Progenitor cell of endocrine pancreas (in vitro differentiated cells): Measurements from ENCODE around the gene OR2M4. TPM values are rescaled to one million over a fixed set of nuclear protein-coding genes. Genes with fewer than 3 reads are reported as not detected.

Source experiments
- DNase-seq: peaks from one replicate; pipeline ENCODE4 v3.0.0; 2021; ENCODE audit warnings: low spot score; ENCODE audit not compliant: unreplicated experiment
- H3K27ac Mint-ChIP-seq: 2 replicates; pipeline ENCODE4 v1.8.0; 2021; ENCODE audit warnings: mild to moderate bottlenecking, moderate library complexity, mixed read lengths
- H3K27me3 Mint-ChIP-seq: 2 replicates; pipeline ENCODE4 v1.8.0; 2021; ENCODE audit warnings: mixed read lengths
- H3K36me3 Mint-ChIP-seq: 2 replicates; pipeline ENCODE4 v1.8.0; 2022; ENCODE audit warnings: mixed read lengths; ENCODE audit not compliant: insufficient read depth
- H3K4me1 Mint-ChIP-seq: 2 replicates; pipeline ENCODE4 v1.8.0; 2021; ENCODE audit warnings: low read depth, mixed read lengths
- H3K4me3 Mint-ChIP-seq: 2 replicates; pipeline ENCODE4 v1.8.0; 2021; ENCODE audit warnings: low read depth, mild to moderate bottlenecking, moderate library complexity, mixed read lengths
- H3K9me3 Mint-ChIP-seq: 2 replicates; pipeline ENCODE4 v1.8.0; 2021; ENCODE audit warnings: low read depth, mixed read lengths
- long read RNA-seq: library from polyadenylated mRNA; unstranded; transcript quantifications from one replicate; pipeline ENCODE4 v2.0.0, GENCODE V29; 2020
- total RNA-seq: library from RNA; stranded (reverse); gene quantifications from 2 replicates; pipeline ENCODE4 v1.2.1, GENCODE V29; 2021
- TF ChIP-seq, protein P1 (sequence below): fragments of 200-600 bp; sonication (generic); IDR thresholded peaks from one replicate; pipeline ENCODE4 v1.5.0; 2021; ENCODE audit warnings: antibody characterized with exemption, mild to moderate bottlenecking; ENCODE audit not compliant: unreplicated experiment

The OR2M4 gene, protein sequence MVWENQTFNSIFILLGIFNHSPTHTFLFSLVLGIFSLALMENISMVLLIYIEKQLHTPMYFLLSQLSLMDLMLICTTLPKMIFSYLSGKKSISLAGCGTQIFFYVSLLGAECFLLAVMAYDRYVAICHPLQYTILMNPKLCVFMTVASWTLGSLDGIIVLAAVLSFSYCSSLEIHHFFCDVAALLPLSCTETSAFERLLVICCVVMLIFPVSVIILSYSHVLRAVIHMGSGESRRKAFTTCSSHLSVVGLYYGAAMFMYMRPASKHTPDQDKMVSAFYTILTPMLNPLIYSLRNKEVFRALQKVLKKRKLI
- not detected in 2 replicates for total RNA-seq
- long read RNA-seq, result 0 reads

DNA sequence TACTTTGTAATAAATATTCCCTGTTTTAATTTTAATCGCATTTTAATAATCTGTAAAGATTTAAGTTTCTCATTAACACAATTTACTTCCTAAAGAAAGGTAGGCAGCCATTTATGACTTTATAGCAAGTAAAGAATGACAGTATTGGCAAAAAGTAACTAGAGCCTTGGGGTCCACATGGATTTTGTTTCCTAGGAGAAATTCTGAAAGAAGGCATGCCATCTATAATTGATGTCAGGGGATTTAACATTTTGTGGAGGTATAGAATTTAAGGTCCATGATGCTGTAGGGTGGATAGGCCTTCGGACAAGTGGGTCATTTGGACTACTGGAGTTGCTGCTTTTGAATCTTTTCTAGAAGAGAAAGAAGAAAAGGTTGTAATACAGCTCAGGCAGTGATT, at the start of gene OR2M4:
Gene OR2M4 (plus strand): TSS at position 301 of the 400 bp plus-strand sequence. CDS start 7,512 bp downstream, outside the sequence.
- Mint-ChIP-seq H3K36me3 (peaks cover 2% of the 10 kb centered on the region), H3K9me3 (peaks cover 69% of the 10 kb centered on the region)

DNA sequence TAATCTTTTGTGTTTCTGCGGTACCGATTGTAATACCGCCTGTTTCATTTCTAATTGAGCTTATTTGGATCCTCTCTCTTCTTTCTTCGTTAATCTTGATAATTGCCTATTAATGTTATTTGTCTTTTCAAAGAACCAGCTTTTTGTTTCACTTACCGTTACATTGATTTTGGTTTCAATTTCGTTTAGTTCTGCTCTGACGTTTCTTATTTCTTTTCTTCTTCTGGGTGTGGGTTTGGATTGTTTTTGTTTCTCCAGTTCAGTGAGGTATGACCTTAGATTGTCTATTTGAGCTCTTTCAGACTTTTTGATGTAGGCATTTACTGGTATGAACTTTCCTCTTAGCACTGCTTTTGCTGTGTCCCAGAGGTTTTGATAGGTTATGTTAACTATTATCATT, 47.2 kb upstream of the OR2M4 start:
- Mint-ChIP-seq H3K36me3 (no peaks in the 10 kb centered on the region), H3K4me3 (no peak overlapping the region), H3K9me3 (peaks cover 67% of the 10 kb centered on the region), H3K27ac (no peak overlapping the region), H3K4me1 (no peaks in the 10 kb centered on the region), H3K27me3 (no peaks in the 10 kb centered on the region)
- TF ChIP-seq, protein P1, sequence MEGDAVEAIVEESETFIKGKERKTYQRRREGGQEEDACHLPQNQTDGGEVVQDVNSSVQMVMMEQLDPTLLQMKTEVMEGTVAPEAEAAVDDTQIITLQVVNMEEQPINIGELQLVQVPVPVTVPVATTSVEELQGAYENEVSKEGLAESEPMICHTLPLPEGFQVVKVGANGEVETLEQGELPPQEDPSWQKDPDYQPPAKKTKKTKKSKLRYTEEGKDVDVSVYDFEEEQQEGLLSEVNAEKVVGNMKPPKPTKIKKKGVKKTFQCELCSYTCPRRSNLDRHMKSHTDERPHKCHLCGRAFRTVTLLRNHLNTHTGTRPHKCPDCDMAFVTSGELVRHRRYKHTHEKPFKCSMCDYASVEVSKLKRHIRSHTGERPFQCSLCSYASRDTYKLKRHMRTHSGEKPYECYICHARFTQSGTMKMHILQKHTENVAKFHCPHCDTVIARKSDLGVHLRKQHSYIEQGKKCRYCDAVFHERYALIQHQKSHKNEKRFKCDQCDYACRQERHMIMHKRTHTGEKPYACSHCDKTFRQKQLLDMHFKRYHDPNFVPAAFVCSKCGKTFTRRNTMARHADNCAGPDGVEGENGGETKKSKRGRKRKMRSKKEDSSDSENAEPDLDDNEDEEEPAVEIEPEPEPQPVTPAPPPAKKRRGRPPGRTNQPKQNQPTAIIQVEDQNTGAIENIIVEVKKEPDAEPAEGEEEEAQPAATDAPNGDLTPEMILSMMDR, result no peak
- no peak for DNase-seq

More for the DNA sequence above, at the start of gene OR2M4:
- TF ChIP-seq, protein P1, result no peak
- Mint-ChIP-seq H3K27me3 (no peaks in the 10 kb centered on the region), H3K27ac (no peak within 1 kb of the TSS), H3K4me3 (no peak within 1 kb of the TSS), H3K4me1 (no peaks in the 10 kb centered on the region)
- no peak for DNase-seq

DNA sequence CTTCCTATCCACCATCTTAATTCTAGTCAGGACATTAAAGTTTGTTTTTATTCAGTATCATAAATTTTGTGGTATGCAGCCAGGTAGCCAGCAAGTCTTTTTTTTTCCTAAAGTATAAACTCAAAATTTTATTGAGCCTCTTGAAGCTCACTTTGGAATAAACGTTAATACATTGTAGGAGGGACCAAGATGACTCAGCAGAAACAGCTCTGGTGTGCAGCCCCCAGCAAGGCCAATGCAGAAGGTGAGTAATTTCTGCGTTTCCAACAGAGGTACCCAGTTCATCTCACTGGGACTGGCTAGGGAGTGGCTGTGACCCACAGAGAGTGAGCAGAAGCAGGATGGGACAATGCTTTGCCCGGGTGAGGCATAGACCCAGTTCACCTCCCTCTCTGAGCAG, 43.9 kb upstream of the OR2M4 start:
- TF ChIP-seq, protein P1, result no peak
- Mint-ChIP-seq H3K4me1 (no peaks in the 10 kb centered on the region), H3K27me3 (no peaks in the 10 kb centered on the region), H3K4me3 (no peak overlapping the region), H3K9me3 (peaks cover 71% of the 10 kb centered on the region), H3K27ac (no peak overlapping the region), H3K36me3 (no peaks in the 10 kb centered on the region)
- no peak for DNase-seq

DNA sequence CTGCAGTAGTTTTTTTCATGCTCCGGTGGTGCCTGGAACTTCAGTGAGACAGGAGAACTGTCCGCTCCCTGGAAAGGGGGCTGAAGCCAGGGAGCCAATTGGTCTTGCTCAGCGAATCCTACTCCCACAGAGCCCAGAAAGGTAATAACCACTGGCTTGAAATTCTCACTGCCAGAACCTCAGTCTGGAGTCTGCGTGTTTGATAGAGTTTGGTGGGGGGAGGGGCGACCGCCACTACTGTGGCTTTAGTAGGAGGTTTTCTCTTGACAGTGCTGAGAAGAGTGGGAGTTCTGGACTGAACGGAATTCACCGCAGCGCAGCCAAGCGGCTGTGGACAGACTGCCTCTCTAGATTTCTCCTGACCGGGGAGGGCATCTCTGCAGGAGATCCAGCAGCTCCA, 42.2 kb upstream of the OR2M4 start:
- H3K27ac Mint-ChIP-seq, result no peak overlapping the region
- no peak for DNase-seq
- H3K9me3 Mint-ChIP-seq, result peaks cover 66% of the 10 kb centered on the region
- no peaks in the 10 kb centered on the region for H3K36me3 Mint-ChIP-seq
- H3K4me1 Mint-ChIP-seq, result no peaks in the 10 kb centered on the region
- H3K4me3 Mint-ChIP-seq, result no peak overlapping the region
- H3K27me3 Mint-ChIP-seq, result no peaks in the 10 kb centered on the region
- TF ChIP-seq, protein P1, result no peak

DNA sequence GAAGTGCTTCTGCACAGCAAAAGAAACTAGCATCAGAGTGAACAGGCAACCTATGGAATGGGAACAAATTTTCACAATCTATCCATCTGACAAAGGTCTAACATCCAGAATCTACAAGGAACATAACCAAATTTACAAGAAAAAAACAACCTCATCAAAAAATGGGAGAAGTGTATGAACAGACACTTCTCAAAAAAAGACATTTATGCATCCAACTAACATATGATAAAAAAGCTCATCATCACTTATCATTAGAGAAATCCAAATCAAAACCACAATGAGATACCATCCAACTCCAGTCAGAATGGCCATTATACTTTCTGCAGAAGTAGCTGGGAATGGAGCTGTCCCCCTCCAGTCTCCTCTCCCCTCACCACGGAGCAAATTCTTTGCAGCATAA, 37.1 kb upstream of the OR2M4 start:
- Mint-ChIP-seq H3K4me3 (no peak overlapping the region), H3K4me1 (no peaks in the 10 kb centered on the region), H3K36me3 (no peaks in the 10 kb centered on the region), H3K27me3 (no peaks in the 10 kb centered on the region), H3K9me3 (peaks cover 62% of the 10 kb centered on the region), H3K27ac (no peak overlapping the region)
- DNase-seq, result no peak
- TF ChIP-seq, protein P1, result no peak
